ENCODE results near the gene MYRF. TPM values are rescaled to one million over a fixed set of nuclear protein-coding genes. Genes with fewer than 3 reads are reported as not detected.

Gene MYRF
- total and polyA plus RNA-seq, 9 of the 15 experiments (the other 6 are each of a cell fraction or from before 2014, with no cell fraction given): 2.3 to 25.8 (median 7.1) TPM

DNA sequence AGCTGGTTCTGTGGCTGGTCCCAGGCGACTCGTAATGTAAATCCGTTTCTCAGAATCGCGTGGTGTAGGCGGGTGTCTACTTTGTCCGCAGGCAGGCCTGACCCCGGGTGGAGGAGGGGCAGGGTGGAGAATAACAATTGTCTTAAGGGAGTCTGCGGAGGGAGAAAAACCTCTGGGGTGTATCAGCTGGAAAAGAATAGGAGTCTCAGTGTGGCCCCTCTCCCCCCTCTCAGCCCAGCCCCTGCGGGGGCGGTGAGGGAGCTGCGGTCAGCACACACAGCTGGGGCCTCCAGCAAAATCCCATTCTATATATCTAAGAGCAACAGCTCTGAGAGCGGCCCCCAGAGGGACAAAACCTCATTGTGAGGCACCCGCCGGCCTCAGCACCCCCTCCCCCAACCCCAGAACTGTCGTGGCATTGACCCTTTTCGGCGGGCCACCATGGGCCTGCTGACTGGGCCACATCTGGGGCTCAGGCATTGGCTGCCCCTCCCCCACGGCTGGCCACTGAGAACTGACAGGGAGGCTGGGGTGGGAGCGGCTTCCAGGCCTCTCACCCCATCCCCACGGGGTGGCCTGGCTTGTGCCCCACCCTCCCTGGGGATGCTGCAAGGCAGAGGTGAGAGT is 2.7 kb upstream of the MYRF start (continued):
- TF ChIP-seq, protein P1, sequence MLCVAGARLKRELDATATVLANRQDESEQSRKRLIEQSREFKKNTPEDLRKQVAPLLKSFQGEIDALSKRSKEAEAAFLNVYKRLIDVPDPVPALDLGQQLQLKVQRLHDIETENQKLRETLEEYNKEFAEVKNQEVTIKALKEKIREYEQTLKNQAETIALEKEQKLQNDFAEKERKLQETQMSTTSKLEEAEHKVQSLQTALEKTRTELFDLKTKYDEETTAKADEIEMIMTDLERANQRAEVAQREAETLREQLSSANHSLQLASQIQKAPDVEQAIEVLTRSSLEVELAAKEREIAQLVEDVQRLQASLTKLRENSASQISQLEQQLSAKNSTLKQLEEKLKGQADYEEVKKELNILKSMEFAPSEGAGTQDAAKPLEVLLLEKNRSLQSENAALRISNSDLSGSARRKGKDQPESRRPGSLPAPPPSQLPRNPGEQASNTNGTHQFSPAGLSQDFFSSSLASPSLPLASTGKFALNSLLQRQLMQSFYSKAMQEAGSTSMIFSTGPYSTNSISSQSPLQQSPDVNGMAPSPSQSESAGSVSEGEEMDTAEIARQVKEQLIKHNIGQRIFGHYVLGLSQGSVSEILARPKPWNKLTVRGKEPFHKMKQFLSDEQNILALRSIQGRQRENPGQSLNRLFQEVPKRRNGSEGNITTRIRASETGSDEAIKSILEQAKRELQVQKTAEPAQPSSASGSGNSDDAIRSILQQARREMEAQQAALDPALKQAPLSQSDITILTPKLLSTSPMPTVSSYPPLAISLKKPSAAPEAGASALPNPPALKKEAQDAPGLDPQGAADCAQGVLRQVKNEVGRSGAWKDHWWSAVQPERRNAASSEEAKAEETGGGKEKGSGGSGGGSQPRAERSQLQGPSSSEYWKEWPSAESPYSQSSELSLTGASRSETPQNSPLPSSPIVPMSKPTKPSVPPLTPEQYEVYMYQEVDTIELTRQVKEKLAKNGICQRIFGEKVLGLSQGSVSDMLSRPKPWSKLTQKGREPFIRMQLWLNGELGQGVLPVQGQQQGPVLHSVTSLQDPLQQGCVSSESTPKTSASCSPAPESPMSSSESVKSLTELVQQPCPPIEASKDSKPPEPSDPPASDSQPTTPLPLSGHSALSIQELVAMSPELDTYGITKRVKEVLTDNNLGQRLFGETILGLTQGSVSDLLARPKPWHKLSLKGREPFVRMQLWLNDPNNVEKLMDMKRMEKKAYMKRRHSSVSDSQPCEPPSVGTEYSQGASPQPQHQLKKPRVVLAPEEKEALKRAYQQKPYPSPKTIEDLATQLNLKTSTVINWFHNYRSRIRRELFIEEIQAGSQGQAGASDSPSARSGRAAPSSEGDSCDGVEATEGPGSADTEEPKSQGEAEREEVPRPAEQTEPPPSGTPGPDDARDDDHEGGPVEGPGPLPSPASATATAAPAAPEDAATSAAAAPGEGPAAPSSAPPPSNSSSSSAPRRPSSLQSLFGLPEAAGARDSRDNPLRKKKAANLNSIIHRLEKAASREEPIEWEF (CRISPR knock-in tag; IDR thresholded peaks at IDR 0.05): no peak
- TF ChIP-seq, protein P2, sequence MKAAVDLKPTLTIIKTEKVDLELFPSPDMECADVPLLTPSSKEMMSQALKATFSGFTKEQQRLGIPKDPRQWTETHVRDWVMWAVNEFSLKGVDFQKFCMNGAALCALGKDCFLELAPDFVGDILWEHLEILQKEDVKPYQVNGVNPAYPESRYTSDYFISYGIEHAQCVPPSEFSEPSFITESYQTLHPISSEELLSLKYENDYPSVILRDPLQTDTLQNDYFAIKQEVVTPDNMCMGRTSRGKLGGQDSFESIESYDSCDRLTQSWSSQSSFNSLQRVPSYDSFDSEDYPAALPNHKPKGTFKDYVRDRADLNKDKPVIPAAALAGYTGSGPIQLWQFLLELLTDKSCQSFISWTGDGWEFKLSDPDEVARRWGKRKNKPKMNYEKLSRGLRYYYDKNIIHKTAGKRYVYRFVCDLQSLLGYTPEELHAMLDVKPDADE (conservative IDR thresholded peaks at IDR 0.05; ENCODE audit: control insufficient read depth, low read depth, low read length): peak; percentile 68
- TF ChIP-seq HOXB6 (CRISPR knock-in tag; IDR thresholded peaks at IDR 0.05; ENCODE audit: borderline replicate concordance) (no peak), GATAD2A (IDR thresholded peaks at IDR 0.05) (no peak), ESRRA (IDR thresholded peaks at IDR 0.05; ENCODE audit: borderline replicate concordance, low read depth) (peak; percentile 86; the same call in 1 of the 2 replicates), ZNF324 (CRISPR knock-in tag; IDR thresholded peaks at IDR 0.05) (no peak), MTA2 (IDR thresholded peaks at IDR 0.05; ENCODE audit: low read depth) (peak; percentile 32; the same call in 1 of the 2 replicates), NR2C2 (CRISPR knock-in tag; IDR thresholded peaks at IDR 0.05) (no peak), NR2C2 (tag; IDR thresholded peaks at IDR 0.05) (peak; percentile 71)
- TF ChIP-seq, protein P3, sequence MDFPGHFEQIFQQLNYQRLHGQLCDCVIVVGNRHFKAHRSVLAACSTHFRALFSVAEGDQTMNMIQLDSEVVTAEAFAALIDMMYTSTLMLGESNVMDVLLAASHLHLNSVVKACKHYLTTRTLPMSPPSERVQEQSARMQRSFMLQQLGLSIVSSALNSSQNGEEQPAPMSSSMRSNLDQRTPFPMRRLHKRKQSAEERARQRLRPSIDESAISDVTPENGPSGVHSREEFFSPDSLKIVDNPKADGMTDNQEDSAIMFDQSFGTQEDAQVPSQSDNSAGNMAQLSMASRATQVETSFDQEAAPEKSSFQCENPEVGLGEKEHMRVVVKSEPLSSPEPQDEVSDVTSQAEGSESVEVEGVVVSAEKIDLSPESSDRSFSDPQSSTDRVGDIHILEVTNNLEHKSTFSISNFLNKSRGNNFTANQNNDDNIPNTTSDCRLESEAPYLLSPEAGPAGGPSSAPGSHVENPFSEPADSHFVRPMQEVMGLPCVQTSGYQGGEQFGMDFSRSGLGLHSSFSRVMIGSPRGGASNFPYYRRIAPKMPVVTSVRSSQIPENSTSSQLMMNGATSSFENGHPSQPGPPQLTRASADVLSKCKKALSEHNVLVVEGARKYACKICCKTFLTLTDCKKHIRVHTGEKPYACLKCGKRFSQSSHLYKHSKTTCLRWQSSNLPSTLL (IDR thresholded peaks at IDR 0.05): no peak
- TF ChIP-seq, protein P4, sequence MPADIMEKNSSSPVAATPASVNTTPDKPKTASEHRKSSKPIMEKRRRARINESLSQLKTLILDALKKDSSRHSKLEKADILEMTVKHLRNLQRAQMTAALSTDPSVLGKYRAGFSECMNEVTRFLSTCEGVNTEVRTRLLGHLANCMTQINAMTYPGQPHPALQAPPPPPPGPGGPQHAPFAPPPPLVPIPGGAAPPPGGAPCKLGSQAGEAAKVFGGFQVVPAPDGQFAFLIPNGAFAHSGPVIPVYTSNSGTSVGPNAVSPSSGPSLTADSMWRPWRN (IDR thresholded peaks at IDR 0.05; ENCODE audit: low read depth): peak; percentile 62; the same call in 1 of the 2 replicates
- TF ChIP-seq, protein P5, sequence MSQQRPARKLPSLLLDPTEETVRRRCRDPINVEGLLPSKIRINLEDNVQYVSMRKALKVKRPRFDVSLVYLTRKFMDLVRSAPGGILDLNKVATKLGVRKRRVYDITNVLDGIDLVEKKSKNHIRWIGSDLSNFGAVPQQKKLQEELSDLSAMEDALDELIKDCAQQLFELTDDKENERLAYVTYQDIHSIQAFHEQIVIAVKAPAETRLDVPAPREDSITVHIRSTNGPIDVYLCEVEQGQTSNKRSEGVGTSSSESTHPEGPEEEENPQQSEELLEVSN (IDR thresholded peaks at IDR 0.05; ENCODE audit: borderline replicate concordance in 1 of 2, extremely low read depth in 1 of 2, insufficient read depth in 1 of 2, insufficient read length in 1 of 2, low read depth in 1 of 2, low read length in 1 of 2, poor library complexity in 1 of 2, severe bottlenecking in 1 of 2): peak in 1 of 2 experiments; percentile 7
- TF ChIP-seq, protein P6, sequence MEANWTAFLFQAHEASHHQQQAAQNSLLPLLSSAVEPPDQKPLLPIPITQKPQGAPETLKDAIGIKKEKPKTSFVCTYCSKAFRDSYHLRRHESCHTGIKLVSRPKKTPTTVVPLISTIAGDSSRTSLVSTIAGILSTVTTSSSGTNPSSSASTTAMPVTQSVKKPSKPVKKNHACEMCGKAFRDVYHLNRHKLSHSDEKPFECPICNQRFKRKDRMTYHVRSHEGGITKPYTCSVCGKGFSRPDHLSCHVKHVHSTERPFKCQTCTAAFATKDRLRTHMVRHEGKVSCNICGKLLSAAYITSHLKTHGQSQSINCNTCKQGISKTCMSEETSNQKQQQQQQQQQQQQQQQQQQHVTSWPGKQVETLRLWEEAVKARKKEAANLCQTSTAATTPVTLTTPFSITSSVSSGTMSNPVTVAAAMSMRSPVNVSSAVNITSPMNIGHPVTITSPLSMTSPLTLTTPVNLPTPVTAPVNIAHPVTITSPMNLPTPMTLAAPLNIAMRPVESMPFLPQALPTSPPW (CRISPR knock-in tag; IDR thresholded peaks at IDR 0.05): peak; percentile 98

Measured in K562 (cell line).